ENCODE results near the gene RAP1GAP2.

Gene RAP1GAP2

DNA sequence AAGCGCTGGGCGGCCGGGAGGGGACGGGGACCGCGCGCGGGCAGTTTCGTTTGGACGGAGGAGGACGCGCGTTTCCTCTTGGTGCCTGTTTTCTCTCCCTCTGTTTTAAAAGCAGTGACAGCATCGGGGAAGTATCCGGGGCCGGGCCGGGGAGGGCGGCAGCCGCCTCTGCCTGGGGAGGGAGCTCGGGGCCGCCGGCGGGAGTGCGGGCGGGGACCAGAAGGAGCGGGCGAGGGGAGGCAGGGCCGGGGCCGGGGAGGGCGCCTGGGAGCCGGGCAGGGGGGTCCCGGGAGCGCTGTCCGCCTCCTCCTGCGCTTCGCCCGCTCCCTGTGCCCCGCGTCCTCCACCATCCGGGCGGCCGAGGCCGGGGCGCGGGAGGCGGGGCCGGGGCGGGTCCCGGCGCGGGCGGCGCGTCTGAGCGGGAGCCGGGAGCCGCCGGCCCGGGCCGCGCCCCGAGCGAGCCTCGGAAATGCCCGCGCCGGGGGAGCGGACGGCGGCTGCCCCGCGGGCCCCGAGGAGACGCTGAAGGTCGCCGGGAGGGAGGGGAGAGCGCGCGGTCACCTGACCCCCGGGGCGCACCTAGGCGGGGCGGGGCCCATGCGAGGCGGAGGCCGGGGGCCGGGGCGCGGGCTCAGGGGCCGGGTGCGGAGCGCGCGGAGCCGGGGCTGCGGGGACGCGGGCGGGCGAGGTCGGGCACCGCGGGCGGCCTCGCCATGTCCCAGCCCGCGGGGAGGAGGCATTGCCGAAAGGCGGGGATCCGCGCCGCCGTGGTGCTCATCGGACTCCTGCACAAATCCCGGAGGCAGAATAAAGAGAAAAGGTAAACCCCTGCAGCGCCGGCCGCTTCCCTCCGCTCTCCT is 57.3 kb downstream of the RAP1GAP2 start:
- peak; percentile 7 for DNase-seq (ENCODE audit: low read depth)

DNA sequence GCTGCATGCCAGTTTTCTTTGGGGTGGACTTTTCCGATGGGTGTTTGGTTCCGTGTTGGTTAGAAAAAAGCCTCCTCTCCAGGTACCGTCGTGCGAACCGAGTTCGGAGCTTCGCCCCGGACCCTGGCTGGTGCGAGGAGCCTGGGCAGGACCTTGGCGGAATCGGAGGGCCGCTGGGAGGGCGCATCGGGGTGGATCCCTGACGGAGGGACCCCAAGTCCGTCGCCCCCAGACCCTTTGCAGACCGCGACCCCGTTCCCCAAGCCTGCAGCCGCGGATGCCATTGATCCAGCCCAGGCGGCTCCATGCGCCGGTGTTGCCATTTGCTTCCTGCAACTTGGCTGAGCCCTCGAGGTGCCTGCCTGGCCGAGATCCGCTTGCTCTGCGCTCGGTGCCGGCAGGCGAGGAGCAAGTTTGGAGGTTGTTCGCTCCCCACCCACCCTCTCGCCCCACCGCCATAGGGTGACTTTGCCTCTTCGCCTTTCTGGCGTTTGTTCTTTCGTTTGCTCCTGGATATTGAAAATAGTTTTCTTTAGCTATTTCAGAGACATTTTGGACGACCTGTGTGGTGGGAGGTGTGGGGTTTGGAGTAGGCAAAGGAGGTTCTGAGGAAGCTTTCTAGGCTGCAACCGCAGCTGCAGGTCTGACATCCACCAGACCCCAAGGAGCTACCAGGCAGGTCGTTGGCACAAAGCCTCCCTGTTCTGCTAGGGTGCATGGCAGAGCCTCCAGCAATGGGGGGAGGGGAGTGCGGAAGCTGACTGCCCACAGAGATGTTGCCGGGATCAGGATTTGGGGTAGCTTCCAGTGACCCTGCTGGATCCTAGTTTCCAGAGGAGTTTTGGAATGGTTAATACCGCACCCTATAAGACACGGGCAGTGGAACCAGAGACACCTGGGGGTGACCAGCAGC is 58.2 kb downstream of the RAP1GAP2 start:
- no peak for DNase-seq (ENCODE audit: low read depth)

DNA sequence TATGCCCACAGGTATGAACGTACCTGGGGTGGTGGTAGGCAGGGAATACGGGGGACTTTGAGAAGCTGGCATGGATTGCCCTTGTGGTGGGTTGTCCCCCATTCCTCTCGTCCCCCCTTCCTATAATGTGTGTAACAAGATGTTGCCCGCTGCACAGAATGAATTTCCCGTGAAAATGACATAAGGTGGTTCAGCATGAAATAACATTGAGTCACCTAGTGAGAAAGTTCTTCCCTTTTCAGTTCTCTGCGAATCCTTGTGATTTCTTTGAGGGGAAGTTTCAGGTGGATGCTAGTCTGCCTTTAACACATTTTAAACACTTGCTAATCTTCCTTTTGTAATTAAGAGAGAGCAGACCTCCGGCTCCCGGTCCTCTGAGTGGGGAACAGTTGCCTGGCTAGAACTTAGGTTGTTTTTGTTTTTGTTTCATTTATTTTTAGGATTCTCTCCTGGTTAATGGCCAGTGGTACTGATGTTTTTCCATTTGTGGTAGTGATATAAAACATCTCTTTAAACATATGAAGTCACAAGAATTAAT is 58.9 kb downstream of the RAP1GAP2 start:
- no peak for DNase-seq (ENCODE audit: low read depth)

DNA sequence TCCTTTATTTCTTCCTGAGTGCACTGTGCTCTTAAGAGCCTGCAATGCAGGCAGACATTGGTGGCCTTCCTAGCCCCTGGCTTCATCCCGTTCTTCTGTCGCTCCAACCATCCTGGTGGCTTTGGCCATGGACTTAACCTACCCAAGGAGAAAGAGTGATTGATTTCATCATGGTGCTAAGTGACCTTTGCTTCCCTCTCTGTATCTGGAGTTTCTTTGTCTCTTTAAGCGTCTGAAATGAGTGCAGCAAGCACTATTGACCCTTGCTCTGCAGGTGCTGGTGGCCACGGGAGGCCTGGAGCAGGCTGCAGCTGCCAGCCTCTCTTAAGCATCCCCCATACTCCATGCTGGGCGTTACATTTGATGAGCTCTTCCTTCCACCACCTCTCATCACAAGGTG is 60.5 kb downstream of the RAP1GAP2 start:
- DNase-seq (ENCODE audit: low read depth), result no peak

DNA sequence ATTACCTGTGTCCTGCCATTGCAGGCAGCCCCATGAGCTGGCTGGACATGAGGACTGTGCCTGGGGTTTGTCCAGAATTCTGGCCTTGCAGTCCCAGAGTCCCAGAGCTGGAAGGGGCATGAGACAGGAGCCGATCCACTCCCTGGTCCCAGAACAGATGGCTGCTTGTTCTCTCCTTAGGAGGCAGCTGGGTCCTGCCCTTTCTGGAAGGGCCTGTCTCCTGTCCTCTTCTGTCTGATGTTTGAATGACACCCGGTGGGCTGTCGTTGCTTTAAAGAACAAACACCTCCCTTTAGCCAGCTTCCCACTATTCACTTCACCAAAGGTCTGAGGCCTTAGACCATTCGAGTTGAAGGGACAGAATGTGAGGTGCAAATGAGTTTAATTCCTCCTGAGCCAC is 63.8 kb downstream of the RAP1GAP2 start:
- DNase-seq (ENCODE audit: low read depth), result no peak

DNA sequence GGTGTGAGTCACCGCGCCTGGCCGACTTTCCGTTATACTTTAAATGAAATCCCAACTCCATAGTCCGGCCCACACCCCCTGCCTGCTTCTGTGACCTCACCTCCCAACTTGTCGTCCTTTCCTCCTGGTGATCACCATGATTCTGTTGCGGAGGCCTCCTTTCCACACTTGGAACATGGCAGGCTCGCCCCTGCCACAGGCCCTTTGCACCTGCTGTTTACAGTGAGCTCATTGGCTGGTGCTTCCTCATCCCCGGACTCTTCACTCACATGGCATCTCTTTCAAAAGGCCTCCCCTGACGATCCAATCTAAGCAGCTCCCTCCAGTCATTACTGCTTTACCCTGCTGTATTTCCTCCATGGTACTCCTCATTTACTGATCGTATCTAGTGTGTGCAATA is 64.6 kb downstream of the RAP1GAP2 start:
- no peak for DNase-seq (ENCODE audit: low read depth)

DNA sequence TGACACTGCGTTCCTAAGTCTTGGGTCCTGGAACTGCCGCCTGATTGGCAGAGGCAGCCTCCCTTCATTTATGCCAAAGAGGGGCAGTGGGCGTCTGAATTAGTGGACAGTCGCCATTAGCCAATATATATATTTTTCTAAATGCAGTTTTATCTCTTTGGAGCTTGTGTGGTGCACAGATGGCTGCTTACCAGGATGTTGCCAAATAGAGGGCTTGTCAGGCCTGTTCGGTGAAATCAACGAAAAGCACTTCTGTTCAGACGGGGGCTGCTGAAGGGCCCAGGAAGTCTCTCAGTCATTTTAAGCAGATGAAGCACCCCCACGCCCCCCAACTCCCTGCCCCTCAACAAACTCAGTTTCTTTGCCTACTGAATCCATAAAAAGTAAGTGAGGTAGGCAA is 66.0 kb downstream of the RAP1GAP2 start:
- no peak for DNase-seq (ENCODE audit: low read depth)

DNA sequence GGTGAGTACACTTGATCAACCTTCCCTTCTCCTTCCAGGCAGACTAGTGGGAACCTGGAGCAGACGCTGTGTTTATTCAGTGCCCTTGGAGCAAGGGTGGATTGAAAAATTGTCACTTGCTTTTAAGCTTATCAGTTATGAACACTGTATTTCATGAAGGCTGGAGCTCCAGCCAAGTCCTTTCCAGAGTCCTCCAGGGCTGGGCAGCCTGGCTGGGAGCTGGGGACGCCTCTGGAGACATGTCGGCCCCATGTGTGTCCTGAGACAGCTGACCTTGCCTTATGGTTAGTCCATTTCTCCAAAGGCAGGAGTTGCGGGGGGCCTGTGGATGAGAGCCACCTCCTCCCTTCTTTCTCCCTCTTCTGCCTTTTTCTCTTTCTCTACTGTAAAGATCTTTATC is 67.0 kb downstream of the RAP1GAP2 start:
- DNase-seq (ENCODE audit: low read depth), result no peak

DNA sequence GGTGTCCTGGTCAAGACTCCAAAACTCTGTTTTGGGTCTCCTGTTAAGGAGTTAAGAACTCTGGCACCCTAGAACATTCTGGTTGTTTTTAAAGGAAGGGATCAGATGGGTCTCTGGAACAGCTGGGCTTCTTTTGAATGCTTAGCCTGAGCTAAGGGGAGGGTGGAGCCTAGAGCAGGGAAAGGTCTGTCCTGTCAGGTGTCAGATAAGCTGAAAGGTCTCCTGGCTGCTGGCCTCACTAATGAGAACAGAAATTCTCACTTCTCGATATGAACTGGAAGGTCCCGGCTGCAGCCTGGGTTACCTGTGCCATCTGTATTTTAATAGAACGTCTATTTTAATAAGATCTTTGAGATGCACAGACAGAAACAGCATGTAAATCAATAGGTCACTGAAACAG is 69.0 kb downstream of the RAP1GAP2 start:
- DNase-seq (ENCODE audit: low read depth), result no peak

DNA sequence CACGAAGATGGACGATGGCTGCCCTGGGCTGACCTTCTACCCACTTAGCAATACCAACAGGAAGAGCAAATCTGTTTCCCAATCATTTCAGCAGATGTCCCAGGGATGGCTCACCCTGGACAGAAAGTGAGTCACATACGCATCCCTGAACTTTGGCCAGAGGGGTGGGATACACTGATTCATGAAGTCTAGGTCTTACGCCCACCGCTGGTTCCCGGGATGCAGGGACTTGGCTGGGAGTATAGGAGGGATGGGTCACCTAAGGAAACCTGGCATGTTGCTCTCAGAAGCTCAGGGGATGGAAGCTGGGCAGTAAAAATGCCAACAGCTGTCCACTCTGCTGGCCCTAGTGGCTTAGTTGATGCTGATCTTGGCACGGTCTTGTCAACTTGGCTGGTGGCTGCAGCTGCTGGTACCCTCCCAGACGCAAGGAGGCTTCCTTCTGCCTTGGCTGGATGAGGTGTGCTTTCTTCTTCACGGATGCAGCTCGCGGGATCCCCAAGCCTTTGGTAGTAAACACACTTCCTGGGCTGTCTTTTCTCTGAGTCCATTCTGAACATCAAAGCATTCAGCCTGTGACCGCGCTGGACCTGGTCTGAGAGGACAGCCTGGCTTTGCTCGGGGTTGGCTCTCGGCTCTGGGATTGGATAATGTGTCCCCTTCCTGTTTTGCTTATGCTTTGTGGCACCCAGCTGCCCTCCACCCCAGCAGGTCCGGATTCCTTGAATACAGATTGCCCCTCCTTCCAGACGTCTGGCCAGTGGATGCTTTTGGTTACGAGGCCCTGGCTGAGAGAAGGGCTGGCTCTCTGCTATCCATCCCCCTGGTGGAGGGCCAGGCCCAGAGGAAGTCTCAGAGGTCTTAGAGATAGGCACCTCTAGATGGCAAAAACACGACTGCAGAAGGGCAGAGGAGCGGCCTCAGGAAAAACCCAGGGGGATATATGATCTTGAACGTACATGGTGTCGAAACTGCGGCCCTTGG is 71.5 kb downstream of the RAP1GAP2 start:
- DNase-seq (ENCODE audit: low read depth), result no peak

DNA sequence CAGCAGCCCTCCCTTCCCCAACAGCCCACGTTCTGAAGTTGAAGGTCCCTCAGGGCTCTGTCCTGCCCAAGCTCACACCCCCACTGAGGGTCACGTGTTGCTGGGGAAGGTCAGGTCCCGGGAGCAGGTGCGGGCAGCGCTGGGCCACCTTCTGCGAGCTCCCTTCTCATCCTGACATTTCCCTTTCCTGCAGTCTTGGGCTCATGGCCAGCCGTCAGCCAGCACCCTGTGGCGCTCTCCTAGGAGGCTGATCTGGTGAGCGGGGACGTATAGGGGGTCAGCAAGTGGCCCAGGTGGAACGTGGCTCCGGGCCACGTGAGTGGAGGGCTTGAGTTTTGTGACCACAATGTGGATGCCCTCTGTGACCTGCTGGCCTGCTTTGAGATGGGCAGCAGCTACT is 73.4 kb downstream of the RAP1GAP2 start:
- DNase-seq (ENCODE audit: low read depth), result no peak

DNA sequence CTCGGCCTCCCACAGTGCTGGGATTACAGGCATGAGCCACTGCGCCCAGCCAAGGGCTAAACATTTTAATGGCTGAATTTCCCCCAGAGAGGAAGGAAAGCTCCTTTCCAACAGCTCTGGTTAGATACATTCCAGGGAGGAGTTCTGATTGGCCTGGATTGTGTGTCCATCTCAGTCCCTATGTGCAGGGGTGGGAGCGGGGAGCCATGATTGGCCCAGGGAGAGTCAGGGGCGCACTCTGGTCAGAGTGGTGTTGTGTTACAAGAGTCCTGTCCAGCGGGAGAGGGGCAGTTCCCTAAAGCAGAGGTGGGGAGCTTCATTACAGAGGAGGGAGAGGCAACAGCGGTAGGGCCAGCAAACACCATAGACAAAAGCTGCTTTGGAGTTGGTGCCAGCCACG is 75.0 kb downstream of the RAP1GAP2 start:
- DNase-seq (ENCODE audit: low read depth), result no peak

DNA sequence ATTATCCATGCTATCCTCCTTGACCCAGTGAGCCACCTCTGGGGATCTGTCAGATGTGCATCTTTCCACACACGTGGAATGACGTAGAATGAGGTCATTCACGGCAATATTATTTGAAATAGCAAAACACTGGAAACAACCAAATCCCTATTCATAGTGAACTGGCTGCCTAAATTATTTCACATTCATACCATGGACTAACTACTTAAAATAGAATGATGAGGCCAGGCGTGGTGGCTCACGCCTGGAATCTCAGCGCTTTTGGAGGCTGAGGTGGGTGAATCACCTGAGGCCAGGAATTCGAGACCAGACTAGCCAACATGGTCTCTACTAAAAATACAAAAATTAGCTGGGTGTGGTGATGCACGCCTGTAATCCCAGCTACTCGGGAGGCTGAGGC is 75.5 kb downstream of the RAP1GAP2 start:
- DNase-seq (ENCODE audit: low read depth), result no peak

DNA sequence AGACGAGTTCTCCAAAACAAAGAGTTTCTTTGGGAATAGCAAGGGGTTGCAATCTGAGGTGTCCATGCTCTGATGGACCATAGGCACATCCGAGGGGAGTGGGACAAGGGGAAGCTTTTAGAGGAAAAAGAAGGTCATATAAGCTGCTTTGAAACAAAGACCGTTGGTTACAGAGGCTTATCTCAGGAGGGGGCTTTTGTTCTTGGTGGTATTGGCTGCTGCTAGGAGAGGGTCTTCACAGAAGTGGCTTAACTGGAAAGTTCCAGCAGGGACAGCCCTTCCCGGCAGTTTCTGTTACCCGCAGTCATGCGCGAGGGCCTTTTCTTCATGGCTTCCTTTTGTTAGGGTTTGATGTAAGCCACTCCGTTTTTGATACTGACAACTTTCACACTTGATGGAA is 76.0 kb downstream of the RAP1GAP2 start:
- no peak for DNase-seq (ENCODE audit: low read depth)

DNA sequence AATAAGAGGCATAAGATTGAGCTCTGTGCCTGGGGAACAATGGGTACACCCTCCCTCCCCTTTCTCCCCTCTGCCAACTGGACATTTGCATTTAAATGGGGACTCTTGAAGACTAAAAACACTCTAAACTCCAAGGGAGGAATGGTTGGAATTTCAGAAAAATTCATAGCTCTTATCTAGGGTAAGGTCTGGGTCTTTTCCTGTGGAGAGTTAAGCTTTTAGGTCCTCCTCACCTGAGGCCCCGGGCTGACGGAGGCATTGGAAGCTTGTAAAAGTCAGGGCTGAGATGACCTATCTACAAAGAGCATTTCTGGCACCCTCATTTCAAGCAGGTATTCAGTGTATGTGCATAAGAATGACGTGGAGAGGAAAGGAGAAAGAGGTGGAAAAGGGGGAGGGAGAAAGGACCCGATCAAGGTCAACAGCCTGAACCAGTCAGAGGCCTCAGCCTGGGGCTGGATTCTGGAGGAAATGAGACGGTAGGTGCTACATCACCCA is 78.0 kb downstream of the RAP1GAP2 start:
- no peak for DNase-seq (ENCODE audit: low read depth)

DNA sequence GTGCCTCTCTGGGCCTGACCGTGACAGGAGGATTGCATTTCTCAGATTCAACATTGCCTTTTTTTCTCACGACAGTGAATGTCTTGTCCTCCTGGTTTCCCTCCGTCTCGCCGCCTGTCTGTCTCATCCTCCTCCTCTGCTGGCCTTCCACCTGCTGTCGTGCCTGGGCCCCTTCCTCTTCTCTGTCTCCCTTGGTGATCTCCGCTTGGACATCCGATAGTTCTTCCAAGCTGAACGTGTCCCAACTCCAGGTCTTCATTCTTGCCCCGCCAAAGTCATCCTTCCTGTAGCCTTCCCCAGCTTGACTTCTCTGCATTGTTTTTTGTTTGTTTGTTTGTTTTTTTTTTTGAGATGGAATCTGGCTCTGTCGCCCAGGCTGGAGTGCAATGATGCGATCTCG is 79.4 kb downstream of the RAP1GAP2 start:
- no peak for DNase-seq (ENCODE audit: low read depth)

DNA sequence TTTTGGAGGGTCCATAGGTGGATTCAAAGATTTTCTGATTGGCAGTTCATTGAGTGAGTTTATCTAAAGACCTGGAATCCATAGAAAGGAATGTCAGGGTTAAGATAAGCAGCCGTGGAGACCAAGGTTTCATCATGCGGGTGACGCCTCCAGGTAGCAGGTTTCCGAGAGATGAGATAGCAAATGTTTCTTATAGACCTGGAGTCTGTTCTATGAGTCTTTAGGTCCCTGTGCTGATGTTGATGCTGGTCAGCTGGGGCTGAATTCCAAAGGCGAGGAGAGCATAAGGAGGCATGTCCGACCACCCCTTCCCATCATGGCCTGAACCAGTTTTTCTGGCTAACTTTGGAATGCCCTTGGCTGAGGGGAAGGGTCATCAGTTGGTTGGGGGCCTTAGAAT is 80.2 kb downstream of the RAP1GAP2 start:
- no peak for DNase-seq (ENCODE audit: low read depth)

DNA sequence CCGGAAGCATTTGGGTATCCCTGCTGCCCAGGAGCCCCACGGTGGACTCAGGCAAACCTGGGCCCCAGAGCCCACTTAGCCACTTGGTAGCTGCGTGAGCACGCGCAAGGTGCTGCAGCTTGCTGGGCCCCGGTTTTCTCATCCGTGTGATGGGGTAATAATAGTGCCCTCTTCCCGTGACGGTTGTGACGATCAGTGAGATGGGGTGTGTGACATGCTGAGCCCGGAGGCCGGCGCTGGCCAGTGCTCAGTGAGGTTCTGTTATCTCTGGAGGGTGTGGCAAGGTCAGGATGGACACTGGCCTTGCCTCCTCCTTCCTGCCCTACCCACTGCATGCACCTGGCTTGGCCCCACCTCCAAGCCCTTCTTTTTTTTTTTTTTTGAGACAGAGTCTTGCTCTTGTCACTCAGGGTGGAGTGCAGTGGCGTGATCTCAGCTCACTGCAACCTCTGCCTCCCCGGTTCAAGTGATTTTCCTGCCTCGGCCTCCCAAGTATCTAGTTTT is 82.6 kb downstream of the RAP1GAP2 start:
- no peak for DNase-seq (ENCODE audit: low read depth)

DNA sequence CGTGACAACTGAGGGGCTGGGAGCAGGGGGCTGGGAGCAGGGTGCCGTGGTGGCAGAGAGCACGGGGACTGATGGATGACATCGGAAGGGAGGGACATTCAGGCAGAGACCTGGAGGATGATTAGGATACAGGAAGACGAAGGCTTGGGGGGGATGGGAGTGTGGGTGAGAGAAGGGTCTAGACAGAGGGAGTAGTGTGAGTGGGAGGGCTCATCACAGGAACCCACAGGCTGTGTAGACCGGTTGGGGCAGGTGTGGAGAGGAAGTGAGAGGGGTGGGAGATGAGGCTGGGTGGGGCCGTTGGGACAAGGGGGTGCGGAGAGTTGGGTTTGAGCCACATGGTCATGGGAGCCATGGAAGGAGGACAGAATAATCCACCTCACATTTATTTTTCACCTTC is 83.8 kb downstream of the RAP1GAP2 start:
- no peak for DNase-seq (ENCODE audit: low read depth)

DNA sequence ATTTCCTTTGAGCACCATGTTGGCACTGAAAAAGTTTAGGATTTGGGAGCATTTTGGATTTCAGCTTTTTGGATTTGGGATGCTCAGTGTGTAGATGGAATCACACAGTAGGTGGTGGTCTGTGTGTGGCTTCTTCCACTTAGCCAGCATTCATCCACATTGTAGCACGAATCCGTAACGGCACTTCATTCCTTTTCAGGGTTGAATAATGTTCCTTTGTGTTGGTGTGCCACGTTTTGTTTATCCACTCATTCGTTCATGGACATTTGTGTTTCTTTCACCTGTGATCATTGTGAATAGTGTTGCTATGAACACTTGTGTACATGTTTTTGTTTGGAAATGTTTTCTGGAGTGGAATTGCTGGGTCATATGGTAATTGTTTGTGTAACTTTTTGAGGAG is 85.1 kb downstream of the RAP1GAP2 start:
- no peak for DNase-seq (ENCODE audit: low read depth)

DNA sequence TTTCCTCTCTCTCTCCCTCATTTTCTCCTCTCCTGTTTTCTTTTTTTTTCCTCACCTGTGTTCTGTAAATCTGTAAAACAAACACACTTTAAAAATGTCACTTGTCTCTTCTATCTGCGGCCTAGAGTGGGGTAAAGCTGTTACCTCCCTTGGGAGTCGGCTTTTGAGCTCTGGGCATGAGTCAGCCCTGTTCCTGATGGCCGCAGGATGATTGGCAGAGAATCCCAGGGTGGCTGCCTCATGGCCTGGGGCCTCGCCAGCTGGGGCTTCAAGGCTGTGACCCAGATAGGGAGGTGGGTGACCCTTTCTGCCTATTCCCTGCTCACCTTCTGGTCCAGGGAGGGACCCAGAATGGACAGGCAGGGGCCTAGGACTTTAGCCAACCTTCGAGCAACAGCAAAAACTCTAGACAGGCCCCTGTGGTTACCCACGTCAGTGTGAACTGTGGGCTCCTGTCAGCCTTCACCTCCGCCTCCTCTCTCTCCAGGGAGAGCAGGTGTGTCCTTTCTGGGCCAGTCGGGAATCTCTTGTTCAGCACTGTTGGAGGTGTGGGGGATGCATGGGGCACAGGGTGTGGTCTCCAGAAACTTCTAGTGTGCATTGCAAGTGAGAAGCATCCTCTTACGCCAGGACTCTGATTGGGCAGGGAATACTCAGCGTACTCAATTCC is 87.4 kb downstream of the RAP1GAP2 start:
- DNase-seq (ENCODE audit: low read depth), result no peak

Data from activated T-helper 1 cell treated with Interleukin-2 at 50 U/mL for 16 hours (primary cell).